Cardiac atrium fibroblast (primary cell): ENCODE results near the gene PNLIPRP2. TPM values are rescaled to one million over a fixed set of nuclear protein-coding genes. Genes with fewer than 3 reads are reported as not detected.

Experiments used
- total RNA-seq: library from RNA; depleted of rRNA; stranded (reverse); fragments of >200 nt; gene quantifications from 2 replicates; pipeline ENCODE4 v1.2.3, GENCODE V29; 2015

Gene PNLIPRP2
- total RNA-seq = not detected in 2 replicates

DNA sequence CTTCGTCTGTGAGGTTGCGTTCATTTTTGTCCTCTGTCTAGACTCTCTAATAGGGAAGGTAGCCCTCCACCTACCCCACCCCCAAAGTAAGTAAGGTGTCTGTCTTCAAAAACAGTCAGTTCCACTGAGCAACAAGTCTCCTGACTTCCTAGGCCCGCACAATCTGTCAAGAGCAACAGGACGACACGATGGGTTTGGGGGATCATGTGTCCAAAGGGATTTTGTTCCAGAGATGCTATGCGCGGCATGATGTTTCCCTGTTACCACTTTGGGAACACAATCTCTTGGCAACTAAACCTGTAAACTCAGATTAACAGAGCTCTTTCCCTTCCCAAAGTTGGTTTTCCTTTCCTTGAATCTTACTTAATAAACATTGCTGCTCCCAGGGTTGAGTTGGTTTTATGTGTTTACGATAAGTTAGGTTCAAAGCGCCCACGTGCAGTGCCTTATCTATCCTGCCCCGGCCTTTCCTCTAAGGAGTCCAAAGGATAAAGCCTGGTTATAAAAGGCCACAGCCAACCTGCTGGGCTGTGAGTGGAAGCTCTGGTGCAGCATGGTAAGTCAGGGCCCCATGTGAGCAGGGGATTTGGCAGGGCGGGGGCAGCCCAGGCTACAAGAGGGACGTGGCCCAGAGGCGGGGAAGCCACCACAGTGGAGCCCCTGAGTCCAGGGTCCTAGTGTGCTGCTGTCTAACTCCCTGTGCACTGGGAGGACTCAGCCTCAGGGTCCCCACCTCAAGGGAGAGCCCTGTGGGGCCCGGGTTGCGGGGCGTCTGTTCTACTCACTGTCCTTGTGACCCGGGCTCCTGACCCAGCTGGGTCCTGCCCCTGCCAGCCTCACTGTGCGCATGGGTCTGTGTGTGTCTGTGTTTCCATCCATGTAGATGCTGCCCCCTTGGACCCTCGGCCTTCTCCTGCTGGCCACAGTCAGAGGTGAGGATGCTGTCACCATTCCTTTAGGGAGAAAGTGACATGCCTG is at the start of gene PNLIPRP2:
PNLIPRP2 (plus strand) TSS at position 531 of the 978 bp plus-strand sequence.

DNA sequence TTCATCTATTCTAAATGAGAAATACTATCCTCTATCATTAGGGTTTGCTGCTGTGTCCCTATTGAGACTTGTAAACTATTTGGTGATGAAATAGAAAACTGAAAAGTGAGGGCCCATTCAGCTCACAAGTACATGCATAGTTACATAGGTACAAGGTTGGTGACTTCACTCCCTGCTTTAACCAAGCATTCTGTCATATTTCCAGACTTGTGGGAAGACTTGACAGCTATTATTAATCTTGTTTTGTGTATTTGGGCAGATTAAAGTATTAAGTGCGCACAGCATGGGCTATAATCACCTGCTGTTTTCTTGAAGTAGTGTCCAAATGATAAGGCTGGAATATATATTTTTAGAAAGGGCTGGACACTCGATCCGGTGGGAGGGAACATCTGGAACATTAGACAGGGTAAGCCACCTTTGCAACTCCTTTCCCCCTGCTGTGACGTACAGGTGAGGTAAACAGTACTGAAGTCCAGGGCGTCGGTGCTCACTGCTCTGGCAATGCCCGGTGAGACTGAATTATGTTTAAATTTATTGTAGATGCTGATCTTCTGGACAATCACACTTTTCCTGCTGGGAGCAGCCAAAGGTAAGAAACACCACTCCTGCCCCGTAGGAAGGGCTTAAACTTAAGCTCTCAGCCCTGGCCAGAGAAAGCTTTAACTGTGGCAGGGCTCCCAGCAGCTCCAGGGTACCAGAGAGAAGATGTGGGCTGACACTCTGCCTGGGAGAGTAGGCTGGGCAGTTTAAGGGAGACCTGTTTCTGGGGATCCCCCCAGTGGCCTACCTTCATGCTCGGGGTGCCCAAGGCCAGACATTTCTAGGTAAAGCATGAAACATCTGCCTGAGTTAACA is 29.9 kb upstream of the PNLIPRP2 start, which contains the start of gene PNLIPRP1:
PNLIPRP1 (plus strand) TSS at position 370 of the 855 bp plus-strand sequence; CDS start at position 541, 171 bp downstream.

Other genes with a start within 250 kb of the PNLIPRP2 start
- not detected in 2 replicates for gene PNLIPRP3, start 193.1 kb upstream of the PNLIPRP2 start, total RNA-seq
- not detected in 2 replicates for gene PNLIP, start 75.0 kb upstream of the PNLIPRP2 start, total RNA-seq
- gene PNLIPRP1, start 30.0 kb upstream of the PNLIPRP2 start, total RNA-seq = not detected in 2 replicates
- gene HSPA12A, start 121.6 kb downstream of the PNLIPRP2 start, total RNA-seq = 1.6 and 4.2 TPM in 2 replicates
- 0.16 TPM in 1 of 2 replicates, not detected in the other for gene ENO4, start 228.5 kb downstream of the PNLIPRP2 start, total RNA-seq